Measurements from ENCODE around the gene TM9SF2. TPM values are rescaled to one million over a fixed set of nuclear protein-coding genes. Genes with fewer than 3 reads are reported as not detected.

TM9SF2 gene
- total RNA-seq, 1 experiment from 2014 or later: 84.0 TPM

GRCh38 chr13:99505814-99506269 is 4.6 kb downstream of the TM9SF2 start (continued):
- TF ChIP-seq ZNF121 (CRISPR knock-in tag; IDR thresholded peaks at IDR 0.05) (no peak), EMX1 (CRISPR knock-in tag; IDR thresholded peaks at IDR 0.05) (no peak), E2F5 (CRISPR knock-in tag; IDR thresholded peaks at IDR 0.05) (no peak), ZNF512 (CRISPR knock-in tag; IDR thresholded peaks at IDR 0.05; ENCODE audit: borderline replicate concordance) (no peak), ERG (CRISPR knock-in tag; IDR thresholded peaks at IDR 0.05) (no peak), NR2C2 (CRISPR knock-in tag; IDR thresholded peaks at IDR 0.05) (no peak), ZBTB21 (CRISPR knock-in tag; IDR thresholded peaks at IDR 0.05; ENCODE audit: borderline replicate concordance) (no peak)
- TF ChIP-seq, protein P1, sequence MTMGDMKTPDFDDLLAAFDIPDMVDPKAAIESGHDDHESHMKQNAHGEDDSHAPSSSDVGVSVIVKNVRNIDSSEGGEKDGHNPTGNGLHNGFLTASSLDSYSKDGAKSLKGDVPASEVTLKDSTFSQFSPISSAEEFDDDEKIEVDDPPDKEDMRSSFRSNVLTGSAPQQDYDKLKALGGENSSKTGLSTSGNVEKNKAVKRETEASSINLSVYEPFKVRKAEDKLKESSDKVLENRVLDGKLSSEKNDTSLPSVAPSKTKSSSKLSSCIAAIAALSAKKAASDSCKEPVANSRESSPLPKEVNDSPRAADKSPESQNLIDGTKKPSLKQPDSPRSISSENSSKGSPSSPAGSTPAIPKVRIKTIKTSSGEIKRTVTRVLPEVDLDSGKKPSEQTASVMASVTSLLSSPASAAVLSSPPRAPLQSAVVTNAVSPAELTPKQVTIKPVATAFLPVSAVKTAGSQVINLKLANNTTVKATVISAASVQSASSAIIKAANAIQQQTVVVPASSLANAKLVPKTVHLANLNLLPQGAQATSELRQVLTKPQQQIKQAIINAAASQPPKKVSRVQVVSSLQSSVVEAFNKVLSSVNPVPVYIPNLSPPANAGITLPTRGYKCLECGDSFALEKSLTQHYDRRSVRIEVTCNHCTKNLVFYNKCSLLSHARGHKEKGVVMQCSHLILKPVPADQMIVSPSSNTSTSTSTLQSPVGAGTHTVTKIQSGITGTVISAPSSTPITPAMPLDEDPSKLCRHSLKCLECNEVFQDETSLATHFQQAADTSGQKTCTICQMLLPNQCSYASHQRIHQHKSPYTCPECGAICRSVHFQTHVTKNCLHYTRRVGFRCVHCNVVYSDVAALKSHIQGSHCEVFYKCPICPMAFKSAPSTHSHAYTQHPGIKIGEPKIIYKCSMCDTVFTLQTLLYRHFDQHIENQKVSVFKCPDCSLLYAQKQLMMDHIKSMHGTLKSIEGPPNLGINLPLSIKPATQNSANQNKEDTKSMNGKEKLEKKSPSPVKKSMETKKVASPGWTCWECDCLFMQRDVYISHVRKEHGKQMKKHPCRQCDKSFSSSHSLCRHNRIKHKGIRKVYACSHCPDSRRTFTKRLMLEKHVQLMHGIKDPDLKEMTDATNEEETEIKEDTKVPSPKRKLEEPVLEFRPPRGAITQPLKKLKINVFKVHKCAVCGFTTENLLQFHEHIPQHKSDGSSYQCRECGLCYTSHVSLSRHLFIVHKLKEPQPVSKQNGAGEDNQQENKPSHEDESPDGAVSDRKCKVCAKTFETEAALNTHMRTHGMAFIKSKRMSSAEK (CRISPR knock-in tag; IDR thresholded peaks at IDR 0.05; ENCODE audit: borderline replicate concordance): no peak
- TF ChIP-seq, protein P2, sequence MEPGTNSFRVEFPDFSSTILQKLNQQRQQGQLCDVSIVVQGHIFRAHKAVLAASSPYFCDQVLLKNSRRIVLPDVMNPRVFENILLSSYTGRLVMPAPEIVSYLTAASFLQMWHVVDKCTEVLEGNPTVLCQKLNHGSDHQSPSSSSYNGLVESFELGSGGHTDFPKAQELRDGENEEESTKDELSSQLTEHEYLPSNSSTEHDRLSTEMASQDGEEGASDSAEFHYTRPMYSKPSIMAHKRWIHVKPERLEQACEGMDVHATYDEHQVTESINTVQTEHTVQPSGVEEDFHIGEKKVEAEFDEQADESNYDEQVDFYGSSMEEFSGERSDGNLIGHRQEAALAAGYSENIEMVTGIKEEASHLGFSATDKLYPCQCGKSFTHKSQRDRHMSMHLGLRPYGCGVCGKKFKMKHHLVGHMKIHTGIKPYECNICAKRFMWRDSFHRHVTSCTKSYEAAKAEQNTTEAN (CRISPR knock-in tag; IDR thresholded peaks at IDR 0.05): no peak

GRCh38 chr13:99506634-99507033 is 5.4 kb downstream of the TM9SF2 start:
- ChIA-PET POLR2A (no interaction called here), CTCF (no interaction called here)
- Mint-ChIP-seq H3K4me1 (peaks cover 13% of the 10 kb centered on the region), H3K9me3 (peaks cover 33% of the 10 kb centered on the region), H3K36me3 (peaks cover 42% of the 10 kb centered on the region), H3K27ac (no peak overlapping the region; the same call in 1 of the 2 replicates), H3K27me3 (ENCODE audit: low read depth) (no peaks in the 10 kb centered on the region), H3K4me3 (no peak overlapping the region)
- no peak for ATAC-seq
- DNase-seq (ENCODE audit: low spot score): no peak
- TF ChIP-seq ERG (CRISPR knock-in tag; IDR thresholded peaks at IDR 0.05) (no peak), ZBTB21 (CRISPR knock-in tag; IDR thresholded peaks at IDR 0.05; ENCODE audit: borderline replicate concordance) (no peak), PRRX2 (CRISPR knock-in tag; IDR thresholded peaks at IDR 0.05) (no peak), TCF7 (CRISPR knock-in tag; IDR thresholded peaks at IDR 0.05; ENCODE audit: low read depth) (no peak)
- TF ChIP-seq, protein P3, sequence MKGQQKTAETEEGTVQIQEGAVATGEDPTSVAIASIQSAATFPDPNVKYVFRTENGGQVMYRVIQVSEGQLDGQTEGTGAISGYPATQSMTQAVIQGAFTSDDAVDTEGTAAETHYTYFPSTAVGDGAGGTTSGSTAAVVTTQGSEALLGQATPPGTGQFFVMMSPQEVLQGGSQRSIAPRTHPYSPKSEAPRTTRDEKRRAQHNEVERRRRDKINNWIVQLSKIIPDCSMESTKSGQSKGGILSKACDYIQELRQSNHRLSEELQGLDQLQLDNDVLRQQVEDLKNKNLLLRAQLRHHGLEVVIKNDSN (CRISPR knock-in tag; IDR thresholded peaks at IDR 0.05): no peak
- TF ChIP-seq, protein P4, sequence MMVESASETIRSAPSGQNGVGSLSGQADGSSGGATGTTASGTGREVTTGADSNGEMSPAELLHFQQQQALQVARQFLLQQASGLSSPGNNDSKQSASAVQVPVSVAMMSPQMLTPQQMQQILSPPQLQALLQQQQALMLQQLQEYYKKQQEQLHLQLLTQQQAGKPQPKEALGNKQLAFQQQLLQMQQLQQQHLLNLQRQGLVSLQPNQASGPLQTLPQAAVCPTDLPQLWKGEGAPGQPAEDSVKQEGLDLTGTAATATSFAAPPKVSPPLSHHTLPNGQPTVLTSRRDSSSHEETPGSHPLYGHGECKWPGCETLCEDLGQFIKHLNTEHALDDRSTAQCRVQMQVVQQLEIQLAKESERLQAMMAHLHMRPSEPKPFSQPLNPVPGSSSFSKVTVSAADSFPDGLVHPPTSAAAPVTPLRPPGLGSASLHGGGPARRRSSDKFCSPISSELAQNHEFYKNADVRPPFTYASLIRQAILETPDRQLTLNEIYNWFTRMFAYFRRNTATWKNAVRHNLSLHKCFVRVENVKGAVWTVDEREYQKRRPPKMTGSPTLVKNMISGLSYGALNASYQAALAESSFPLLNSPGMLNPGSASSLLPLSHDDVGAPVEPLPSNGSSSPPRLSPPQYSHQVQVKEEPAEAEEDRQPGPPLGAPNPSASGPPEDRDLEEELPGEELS (CRISPR knock-in tag; IDR thresholded peaks at IDR 0.05): no peak
- TF ChIP-seq, protein P5, sequence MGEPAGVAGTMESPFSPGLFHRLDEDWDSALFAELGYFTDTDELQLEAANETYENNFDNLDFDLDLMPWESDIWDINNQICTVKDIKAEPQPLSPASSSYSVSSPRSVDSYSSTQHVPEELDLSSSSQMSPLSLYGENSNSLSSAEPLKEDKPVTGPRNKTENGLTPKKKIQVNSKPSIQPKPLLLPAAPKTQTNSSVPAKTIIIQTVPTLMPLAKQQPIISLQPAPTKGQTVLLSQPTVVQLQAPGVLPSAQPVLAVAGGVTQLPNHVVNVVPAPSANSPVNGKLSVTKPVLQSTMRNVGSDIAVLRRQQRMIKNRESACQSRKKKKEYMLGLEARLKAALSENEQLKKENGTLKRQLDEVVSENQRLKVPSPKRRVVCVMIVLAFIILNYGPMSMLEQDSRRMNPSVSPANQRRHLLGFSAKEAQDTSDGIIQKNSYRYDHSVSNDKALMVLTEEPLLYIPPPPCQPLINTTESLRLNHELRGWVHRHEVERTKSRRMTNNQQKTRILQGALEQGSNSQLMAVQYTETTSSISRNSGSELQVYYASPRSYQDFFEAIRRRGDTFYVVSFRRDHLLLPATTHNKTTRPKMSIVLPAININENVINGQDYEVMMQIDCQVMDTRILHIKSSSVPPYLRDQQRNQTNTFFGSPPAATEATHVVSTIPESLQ (CRISPR knock-in tag; IDR thresholded peaks at IDR 0.05): no peak
- TF ChIP-seq, protein P6, sequence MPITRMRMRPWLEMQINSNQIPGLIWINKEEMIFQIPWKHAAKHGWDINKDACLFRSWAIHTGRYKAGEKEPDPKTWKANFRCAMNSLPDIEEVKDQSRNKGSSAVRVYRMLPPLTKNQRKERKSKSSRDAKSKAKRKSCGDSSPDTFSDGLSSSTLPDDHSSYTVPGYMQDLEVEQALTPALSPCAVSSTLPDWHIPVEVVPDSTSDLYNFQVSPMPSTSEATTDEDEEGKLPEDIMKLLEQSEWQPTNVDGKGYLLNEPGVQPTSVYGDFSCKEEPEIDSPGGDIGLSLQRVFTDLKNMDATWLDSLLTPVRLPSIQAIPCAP (CRISPR knock-in tag; IDR thresholded peaks at IDR 0.05): no peak

Data from WTC11 (cell line).